SH-SY5Y (cell line): ENCODE data around the gene INO80C.

Source experiments
- GATA2 ChIP-seq: IDR thresholded peaks from 2 replicates; pipeline ENCODE4 v1.6.1; 2011; ENCODE audit warnings: mild to moderate bottlenecking, low read depth, low read length
- GATA3 ChIP-seq: IDR thresholded peaks from 2 replicates; pipeline ENCODE4 v1.6.1; 2011; ENCODE audit warnings: low read depth, mild to moderate bottlenecking, low read length, moderate library complexity

The INO80C gene

GRCh38 chr18:35463050-35463449 lies 34.7 kb downstream of the INO80C start:
- TF ChIP-seq GATA3 (no peak), GATA2 (peak; percentile 53; the same call in 1 of the 2 replicates)

- TF ChIP-seq GATA2 = no peak
- no peak for TF ChIP-seq GATA3
These were observed 37.0 kb downstream of the INO80C start for GRCh38 chr18:35460736-35461161.

GRCh38 chr18:35459997-35460396 lies 37.8 kb downstream of the INO80C start:
- TF ChIP-seq GATA2 (no peak), GATA3 (no peak)

- no peak for TF ChIP-seq GATA3
- no peak for TF ChIP-seq GATA2
These were observed 38.9 kb downstream of the INO80C start for GRCh38 chr18:35458677-35459441.

GRCh38 chr18:35458271-35458670 lies 39.5 kb downstream of the INO80C start:
- TF ChIP-seq GATA2 = no peak
- no peak for TF ChIP-seq GATA3

- TF ChIP-seq GATA3 = no peak
- no peak for TF ChIP-seq GATA2
These were observed 40.5 kb downstream of the INO80C start for GRCh38 chr18:35457140-35457704.

GRCh38 chr18:35455926-35456763 lies 41.6 kb downstream of the INO80C start:
- no peak for TF ChIP-seq GATA3
- TF ChIP-seq GATA2 = no peak

GRCh38 chr18:35454803-35455202 lies 43.0 kb downstream of the INO80C start:
- TF ChIP-seq GATA3 (no peak), GATA2 (no peak)

GRCh38 chr18:35451916-35452315 lies 45.8 kb downstream of the INO80C start:
- no peak for TF ChIP-seq GATA3
- TF ChIP-seq GATA2 = no peak

- no peak for TF ChIP-seq GATA2
- no peak for TF ChIP-seq GATA3
These were observed 46.7 kb downstream of the INO80C start for GRCh38 chr18:35451032-35451431.

- no peak for TF ChIP-seq GATA2
- TF ChIP-seq GATA3 = no peak
These were observed 53.1 kb downstream of the INO80C start for GRCh38 chr18:35444636-35445035.

- TF ChIP-seq GATA2 = no peak
- no peak for TF ChIP-seq GATA3
These were observed 53.9 kb downstream of the INO80C start for GRCh38 chr18:35443847-35444246.

GRCh38 chr18:35443434-35443833 lies 54.3 kb downstream of the INO80C start:
- no peak for TF ChIP-seq GATA3

- no peak for TF ChIP-seq GATA2
- TF ChIP-seq GATA3 = no peak
These were observed 55.1 kb downstream of the INO80C start for GRCh38 chr18:35442701-35443100.
